Raji (cell line): ENCODE results near the gene CLIC4.

Experiments used
- POLR2A ChIP-seq: IDR thresholded peaks from 2 replicates; pipeline ENCODE4 v1.6.1; 2011; ENCODE audit warnings: low read depth, low read length, control low read depth; ENCODE audit not compliant: insufficient read depth

The CLIC4 gene

DNA sequence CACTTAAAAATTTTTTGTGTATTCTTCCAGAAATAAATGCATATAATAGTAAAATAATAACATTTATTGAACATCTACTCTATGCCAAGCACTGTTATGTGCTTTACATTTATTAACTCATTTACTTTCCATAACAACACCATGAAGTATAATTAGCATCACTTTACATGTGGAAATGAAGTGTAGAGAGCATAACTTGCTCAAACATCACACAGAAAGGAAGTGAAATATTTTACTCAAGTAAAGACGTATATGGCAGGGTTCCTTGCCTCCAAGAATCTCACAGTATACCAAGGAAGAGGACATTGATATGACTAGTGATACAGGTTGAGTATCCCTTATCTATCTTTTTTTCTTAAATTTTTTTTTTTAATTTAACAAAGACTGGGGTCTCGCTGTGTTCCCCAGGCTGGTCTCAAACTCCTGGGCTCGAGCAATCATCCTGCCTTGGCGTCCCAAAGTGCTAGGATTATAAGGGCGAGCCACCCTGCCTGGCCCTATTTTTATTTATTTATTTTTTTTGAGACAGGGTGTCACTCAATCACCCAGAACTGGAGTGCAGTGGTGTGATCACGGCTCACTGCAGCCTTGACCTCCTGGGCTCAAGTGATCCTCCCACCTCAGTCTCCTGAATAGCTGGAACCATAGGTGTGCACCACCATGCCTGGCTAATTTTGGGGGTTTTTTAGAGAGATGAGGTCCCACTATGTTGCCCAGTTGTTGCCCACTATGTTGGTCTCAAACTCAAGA is 7.7 kb upstream of the CLIC4 start:
- TF ChIP-seq POLR2A = no peak

GRCh38 chr1:24739241-24739640 is 6.0 kb upstream of the CLIC4 start:
- no peak for TF ChIP-seq POLR2A

DNA sequence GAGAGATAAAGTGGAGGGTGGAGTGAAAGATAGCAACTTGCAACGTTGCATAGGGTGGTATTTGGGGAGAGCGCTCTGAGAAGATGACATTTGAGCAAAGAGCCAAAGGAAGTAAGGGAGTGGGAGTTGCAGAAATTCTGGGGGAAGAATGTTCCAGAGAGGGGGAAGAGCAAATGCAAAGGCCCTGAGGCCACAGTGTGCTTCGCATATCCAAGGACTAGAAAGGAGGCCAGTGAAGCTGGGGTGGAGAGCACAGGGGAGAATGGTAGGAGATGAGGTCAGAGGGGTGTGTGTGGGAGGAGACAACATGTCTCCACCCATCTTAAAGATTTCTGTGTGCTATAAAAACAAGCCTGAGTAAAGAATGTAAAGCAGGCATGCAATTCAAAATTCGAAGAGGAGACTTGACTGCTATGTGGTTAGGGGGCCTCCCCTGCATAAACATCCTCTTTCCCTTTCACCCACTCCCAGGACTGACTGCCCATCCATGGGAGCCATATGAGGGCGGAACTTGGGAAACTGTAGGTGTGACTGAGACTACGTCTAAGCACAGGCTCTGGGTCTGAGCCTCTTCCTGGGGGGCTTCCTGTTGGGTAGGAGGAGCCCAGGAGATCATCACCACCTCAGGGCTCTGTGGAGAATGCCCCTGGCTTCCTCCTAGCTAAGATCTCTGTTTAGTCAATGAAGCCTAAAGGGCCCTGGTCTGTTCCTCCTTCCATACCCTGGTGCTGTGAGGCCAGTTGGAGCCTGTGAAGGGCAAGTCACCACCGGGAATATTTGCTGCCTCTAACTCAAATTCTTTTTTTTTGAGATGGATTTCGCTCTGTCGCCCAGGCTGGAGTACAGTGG is 2.9 kb upstream of the CLIC4 start:
- TF ChIP-seq POLR2A = peak; percentile 74

- peak; percentile 66 for TF ChIP-seq POLR2A
Observed at GRCh38 chr1:24743404-24744211, 1.6 kb upstream of the CLIC4 start.

DNA sequence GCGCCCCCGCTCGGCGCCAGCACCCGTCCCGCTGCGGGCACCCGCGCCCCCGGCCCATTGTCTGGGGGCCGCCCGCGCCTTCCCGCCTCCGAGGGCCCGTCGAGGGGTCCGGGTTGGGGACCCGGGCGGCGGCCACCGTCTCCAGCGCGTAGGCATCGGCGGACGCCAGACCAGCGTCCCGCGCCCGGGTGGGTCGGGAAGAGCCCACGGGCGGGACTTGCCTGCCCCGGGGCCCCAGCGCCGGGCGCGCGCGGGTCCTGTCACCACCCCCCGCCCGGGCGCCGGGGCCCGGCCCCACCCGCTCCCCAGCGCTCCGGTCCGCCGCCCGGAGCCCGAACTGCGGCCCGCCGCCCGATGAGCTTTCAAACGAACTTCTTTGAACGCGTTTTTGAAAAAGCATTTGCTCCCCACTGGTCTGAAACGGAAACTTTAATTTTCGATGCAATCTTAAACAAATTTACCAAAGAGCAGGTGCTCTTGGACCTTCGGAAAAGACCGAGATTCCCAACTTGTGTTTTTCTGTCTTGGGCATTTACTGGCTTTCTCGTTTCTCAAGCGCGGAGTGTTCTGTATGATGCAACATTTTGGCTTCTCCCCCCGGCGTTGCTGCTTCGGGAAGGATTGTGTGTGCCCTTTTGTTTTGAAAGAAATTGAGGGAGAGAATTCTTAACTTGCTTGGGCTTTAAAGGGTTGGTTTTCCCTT is 615 bp downstream of the CLIC4 start:
- no peak for TF ChIP-seq POLR2A

GRCh38 chr1:24748191-24749121 is 3.2 kb downstream of the CLIC4 start:
- peak; percentile 53 for TF ChIP-seq POLR2A

DNA sequence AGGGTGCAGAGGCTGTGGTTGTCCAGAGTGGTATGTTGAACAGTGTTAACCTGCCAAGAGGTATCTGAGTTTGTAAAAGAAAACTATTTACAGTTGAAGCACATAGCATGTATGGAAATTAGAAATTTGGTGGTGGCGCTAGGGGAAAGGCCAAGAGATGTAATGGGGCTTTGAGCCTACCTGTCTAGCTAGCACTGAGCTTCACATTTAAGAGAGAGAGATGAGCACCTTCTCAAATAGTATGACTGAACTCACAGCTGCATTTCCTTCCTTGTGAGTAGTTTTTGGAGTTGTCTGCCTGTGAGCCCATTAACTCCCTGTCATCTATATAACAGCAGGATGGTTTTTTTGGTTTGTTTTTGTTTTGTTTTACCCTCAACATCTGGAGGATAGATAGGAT is 4.0 kb downstream of the CLIC4 start:
- TF ChIP-seq POLR2A = no peak

DNA sequence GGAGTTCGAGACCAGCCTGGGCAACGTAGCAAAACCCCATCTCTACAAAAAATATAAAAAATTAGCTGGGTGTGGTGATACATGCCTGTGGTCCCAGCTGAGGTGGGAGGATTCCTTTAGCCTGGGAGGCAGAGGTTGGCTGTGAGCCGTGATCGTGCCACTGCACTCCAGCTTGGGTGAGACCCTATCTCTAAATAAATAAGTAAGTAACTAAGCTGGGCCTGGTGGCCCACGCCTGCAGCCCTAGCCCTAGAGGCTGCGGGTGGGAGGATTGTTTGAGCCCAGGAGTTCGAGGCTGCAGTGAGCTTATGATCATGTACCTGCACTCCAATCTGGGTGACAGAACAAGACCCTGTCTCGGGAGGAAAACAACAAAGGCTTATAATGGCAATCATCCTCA is 4.6 kb downstream of the CLIC4 start:
- no peak for TF ChIP-seq POLR2A

- TF ChIP-seq POLR2A = no peak
Observed at GRCh38 chr1:24751833-24752232, 6.6 kb downstream of the CLIC4 start.

- no peak for TF ChIP-seq POLR2A
Observed at GRCh38 chr1:24752305-24752704, 7.1 kb downstream of the CLIC4 start.

GRCh38 chr1:24754229-24754628 is 9.0 kb downstream of the CLIC4 start:
- TF ChIP-seq POLR2A = no peak

GRCh38 chr1:24756395-24756794 is 11.1 kb downstream of the CLIC4 start:
- TF ChIP-seq POLR2A = no peak

GRCh38 chr1:24759492-24759891 is 14.2 kb downstream of the CLIC4 start:
- TF ChIP-seq POLR2A = no peak

- TF ChIP-seq POLR2A = no peak
Observed at GRCh38 chr1:24761582-24761981, 16.3 kb downstream of the CLIC4 start.
